HG02763 (cell line): Measurements from ENCODE around the gene SLCO4A1.

Experiments used
- ATAC-seq: cut with Tn5 transposase; IDR thresholded peaks from one replicate; pipeline ENCODE4 v1.9.1; 2021; ENCODE audit warnings: mild to moderate bottlenecking, moderate library complexity; ENCODE audit not compliant: unreplicated experiment

Gene SLCO4A1, protein sequence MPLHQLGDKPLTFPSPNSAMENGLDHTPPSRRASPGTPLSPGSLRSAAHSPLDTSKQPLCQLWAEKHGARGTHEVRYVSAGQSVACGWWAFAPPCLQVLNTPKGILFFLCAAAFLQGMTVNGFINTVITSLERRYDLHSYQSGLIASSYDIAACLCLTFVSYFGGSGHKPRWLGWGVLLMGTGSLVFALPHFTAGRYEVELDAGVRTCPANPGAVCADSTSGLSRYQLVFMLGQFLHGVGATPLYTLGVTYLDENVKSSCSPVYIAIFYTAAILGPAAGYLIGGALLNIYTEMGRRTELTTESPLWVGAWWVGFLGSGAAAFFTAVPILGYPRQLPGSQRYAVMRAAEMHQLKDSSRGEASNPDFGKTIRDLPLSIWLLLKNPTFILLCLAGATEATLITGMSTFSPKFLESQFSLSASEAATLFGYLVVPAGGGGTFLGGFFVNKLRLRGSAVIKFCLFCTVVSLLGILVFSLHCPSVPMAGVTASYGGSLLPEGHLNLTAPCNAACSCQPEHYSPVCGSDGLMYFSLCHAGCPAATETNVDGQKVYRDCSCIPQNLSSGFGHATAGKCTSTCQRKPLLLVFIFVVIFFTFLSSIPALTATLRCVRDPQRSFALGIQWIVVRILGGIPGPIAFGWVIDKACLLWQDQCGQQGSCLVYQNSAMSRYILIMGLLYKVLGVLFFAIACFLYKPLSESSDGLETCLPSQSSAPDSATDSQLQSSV

GRCh38 chr20:62642051-62642665 lies at the start of gene SLCO4A1:
Gene SLCO4A1 (plus strand): TSS chr20:62642503. CDS start chr20:62656455, 13,952 bp downstream.
- peak; percentile 58 for ATAC-seq

DNA sequence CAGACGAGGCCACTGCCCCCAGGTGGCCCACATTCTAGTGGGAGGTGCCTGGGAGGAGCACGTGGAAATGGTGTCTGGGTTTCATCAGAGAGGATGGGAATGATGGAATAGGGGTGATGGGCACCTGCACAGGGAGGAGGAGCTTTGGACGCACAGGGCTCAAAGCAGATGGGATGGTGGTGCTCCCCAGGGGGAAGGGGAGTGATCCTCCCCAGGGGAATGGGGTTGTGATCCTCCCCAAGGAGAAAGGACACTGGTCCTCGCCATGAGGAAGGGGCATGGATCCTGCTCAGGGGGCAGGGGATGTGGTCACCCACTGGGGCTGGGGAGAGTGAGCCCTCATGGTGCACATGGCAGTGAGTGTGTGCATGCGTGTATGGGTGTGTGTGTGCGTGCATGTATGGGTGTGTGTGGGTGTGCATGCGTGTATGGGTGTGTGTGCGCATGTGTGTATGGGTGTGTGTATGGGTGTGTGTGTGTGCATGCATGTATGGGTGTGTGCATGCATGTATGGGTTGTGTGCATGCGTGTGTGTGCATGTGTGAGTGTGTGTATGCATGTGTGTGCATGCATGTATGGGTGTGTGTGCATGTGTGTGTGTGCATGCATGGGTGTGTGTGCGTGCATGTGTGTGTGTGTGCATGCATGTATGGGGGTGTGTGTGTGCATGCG lies 49.7 kb upstream of the SLCO4A1 start:
- no peak for ATAC-seq

DNA sequence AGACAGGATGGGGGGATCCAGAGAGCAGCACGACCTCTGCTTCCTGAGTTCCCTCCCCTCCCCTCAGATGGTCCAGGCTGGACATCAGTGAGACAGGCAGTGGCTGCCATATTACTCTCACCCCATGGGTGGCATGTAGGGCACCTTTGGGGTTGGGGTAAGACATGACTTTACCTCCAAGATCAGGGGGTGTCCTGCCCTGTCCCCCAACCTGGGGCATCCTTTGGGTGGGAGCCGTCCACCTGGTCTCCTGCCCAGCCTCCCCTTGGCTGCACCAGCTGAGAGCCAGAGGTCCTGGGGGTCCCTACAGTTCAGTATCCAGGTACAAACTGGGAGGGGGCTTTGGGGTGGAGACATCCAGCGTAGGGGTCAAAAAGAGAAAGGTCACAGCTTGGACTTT lies 48.7 kb upstream of the SLCO4A1 start:
- no peak for ATAC-seq

GRCh38 chr20:62595069-62595468 lies 47.2 kb upstream of the SLCO4A1 start:
- ATAC-seq, result no peak

DNA sequence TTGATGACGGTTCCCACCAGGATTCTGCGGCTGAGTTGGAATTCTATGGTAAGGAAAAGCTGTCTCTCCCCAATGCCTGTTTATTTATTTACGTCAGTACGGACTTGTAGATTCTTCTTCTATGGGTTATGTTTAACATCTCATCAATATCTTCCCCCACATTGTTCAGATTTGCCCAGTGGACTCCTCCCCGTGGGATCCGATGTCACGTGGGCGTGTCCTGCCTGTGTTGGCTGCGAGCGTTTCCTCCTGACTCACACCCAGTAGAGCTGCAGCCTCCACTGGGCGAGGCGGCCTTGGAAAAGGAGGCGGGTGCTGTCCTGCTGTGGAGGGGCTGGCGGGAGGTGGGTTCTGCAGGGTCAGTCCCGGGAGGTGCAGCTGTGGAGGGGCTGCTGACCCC lies 46.8 kb upstream of the SLCO4A1 start:
- ATAC-seq, result no peak

DNA sequence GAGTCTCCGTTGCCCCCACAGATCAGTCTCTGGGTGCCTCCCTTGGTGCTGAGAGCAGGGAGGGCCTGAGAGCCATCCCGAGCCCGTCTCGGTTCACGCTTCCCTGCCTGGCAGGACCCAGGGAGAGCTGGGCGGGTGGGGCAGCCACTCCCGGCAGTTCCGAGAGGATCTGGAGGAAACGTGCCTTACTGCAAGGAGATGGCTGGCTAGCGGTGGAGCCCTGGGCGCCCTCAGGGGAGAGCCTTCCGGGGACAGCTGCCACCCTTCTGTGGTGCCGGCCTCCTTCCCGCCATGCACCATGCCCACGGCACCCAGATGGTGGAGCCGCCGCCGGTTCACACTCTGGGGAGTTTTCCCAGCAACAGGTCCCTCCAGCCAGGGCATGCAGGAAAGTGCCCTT lies 45.8 kb upstream of the SLCO4A1 start:
- ATAC-seq, result no peak

GRCh38 chr20:62596921-62597320 lies 45.4 kb upstream of the SLCO4A1 start:
- ATAC-seq, result no peak

DNA sequence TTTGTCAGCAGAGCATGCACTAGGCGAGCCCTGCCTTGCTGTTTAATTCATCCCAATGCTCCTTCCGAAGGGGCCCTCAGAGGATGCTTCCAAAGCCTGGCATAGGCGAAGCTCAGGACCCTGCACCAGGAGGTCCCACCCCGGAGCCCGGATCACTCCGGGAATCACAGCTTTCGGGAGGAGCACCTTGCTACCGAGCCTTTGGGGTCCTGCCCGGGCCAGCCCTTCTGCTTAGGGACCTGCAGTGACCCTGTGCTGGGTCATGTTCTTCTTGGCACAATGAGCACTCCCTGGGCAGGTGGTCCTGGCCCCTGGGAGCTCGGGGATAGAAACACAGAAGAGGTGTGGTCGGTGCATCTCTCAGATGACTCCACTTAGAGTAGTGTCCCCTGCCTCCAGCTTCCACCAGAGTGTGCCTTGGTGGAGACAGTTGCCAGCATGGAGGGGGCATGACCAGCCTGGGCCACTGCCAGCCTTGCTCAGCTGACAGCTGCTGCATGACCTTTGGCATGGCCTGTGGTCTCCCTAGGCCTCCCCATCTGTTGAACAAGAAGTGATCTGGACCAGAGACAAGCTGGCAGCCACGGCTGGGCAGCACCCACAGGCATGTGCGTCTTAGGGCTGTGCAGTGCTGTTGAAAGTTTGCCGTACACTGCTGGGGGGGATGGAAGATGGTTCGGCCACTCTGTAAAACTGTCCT lies 44.7 kb upstream of the SLCO4A1 start:
- no peak for ATAC-seq

GRCh38 chr20:62598761-62599194 lies 43.5 kb upstream of the SLCO4A1 start:
- ATAC-seq, result no peak

- ATAC-seq, result no peak
Measured at GRCh38 chr20:62599216-62600110, 42.8 kb upstream of the SLCO4A1 start.

- no peak for ATAC-seq
Measured at GRCh38 chr20:62601172-62601571, 41.1 kb upstream of the SLCO4A1 start.

GRCh38 chr20:62601714-62602113 lies 40.6 kb upstream of the SLCO4A1 start:
- no peak for ATAC-seq

GRCh38 chr20:62602550-62602949 lies 39.8 kb upstream of the SLCO4A1 start:
- ATAC-seq, result no peak

DNA sequence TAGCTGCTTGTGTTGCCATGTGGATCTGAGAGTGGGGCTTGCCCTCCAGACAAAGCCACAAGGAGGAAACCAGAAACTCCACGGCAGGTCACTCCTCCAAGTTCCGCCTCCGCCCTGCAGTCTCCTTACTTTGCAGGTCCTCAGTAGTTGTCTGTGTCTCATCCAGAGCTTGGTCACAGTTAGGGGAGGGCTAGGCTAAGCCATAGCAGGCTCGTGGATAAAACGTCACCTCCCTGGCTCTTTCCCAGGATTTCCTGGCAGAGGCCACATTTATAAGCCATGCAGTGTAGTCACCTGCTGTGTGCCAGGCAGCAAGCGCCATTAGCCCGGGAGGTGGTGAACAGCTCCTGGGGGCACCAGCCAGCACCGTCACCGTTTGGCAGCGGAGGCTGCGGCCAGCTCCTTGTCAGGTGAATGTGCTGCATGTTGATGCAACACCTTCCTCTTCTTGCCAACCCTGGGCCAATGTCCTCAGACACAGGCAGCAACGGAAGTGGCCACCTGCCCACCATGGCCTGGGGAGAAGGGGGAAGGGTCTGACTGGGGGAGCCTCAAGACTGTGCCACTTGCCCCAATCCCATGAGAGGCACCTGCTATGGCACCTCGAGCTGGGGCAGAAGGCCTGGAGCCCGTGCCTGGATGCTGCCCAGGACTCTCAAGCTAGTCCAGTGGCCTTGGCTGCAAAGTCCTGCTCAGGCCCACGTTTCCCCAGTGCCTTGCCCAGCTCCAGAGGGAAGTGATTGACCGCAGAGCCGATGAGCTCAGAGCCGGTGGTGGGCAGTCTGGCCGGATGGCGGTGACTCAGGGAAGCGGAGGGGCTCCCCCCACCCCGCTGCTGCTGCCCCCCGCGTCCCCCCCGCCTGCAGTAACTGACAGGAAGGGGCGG lies 39.0 kb upstream of the SLCO4A1 start:
- ATAC-seq, result no peak

DNA sequence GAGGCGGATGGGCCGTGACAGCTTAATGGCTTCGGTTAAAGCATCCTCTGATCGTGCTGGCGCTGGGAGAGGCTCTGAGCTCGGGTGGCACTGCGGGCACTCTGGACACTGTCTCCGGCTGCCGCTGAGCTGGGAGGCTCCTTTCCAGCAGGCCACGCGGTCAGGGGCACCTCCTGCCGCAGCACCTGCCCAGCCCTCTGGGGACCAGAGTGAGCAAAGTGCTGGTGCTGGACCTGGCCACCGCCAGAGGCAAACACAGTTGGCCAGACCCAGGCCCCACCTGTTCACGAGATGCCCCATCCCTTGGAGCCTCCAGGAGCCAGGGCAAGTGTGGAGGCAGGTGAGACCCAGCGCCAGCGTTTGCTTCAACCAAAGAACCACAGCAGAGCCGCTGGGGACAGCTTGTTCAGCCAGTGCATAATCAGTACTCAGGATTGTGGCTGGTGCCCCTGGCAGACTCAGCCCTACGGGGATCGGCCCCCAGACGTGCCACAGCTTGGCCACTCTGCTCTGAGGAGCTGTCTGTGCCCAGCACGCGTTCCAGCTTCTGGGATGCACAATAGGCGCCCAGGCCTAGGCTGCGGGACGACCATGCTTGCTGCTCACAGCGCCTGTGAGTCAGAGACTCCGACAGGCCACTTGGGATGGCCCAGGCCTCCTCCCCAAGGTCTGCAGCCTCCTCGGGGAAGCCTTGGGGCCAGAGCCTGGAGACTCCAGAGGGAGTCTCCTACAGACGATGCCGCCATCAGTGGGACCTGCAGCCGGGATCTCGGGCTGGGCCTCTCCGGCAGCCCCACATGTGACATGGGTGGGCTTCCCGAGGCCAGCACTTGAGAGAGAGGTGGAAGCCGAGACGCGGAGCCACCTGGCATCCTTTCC lies 38.2 kb upstream of the SLCO4A1 start:
- ATAC-seq, result no peak

GRCh38 chr20:62604796-62605195 lies 37.5 kb upstream of the SLCO4A1 start:
- no peak for ATAC-seq

GRCh38 chr20:62605236-62605943 lies 36.9 kb upstream of the SLCO4A1 start:
- ATAC-seq, result no peak
